ENCODE results near the gene CRYAB. TPM values are rescaled to one million over a fixed set of nuclear protein-coding genes. Genes with fewer than 3 reads are reported as not detected.
"Not testable (repeated sequence)": the region's sequence is repeated elsewhere in the genome, so short reads cannot be mapped to it uniquely, and the experiment has no call there.

The CRYAB gene
- polyA plus RNA-seq, 3 donors: 46.0 to 81.1 (median 52.8) TPM

GRCh38 chr11:111918390-111919256 is 7.1 kb upstream of the CRYAB start, which contains the start of gene C11orf52:
TSS of gene C11orf52 (plus strand) at chr11:111918913. CDS start at chr11:111918973, 60 bp downstream.
- DNase-seq (ENCODE audit: extremely low read depth in 1 of 11, low read depth in 9 of 11, low spot score in 4 of 11): peak in 10 of 11 donors; percentile 71 to 90 (median 81)

DNA sequence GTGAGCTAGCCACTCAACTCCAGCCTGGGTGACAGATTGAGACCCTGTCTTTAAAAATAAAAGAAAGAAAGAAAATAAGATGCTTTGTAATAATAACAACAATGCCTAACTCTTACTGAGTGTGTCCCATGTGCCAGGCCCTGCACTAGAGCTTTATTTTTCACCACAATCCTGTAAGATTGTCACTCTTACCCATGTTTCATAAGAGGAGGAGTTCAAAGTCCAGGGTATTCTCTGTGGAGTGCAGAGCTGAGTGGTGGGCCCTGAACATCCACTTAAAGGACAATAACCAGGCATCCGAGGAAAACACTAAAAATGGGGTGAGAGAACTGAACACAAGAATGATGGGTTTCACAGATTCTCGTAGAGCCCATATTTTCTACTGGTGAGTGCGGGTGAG is 6.2 kb upstream of the CRYAB start:
- no peak for DNase-seq (ENCODE audit: extremely low read depth in 1 of 11, low read depth in 9 of 11, low spot score in 4 of 11)

- no peak for DNase-seq (ENCODE audit: extremely low read depth in 1 of 11, low read depth in 9 of 11, low spot score in 4 of 11)
These were observed 5.7 kb upstream of the CRYAB start for GRCh38 chr11:111917312-111917711.

DNA sequence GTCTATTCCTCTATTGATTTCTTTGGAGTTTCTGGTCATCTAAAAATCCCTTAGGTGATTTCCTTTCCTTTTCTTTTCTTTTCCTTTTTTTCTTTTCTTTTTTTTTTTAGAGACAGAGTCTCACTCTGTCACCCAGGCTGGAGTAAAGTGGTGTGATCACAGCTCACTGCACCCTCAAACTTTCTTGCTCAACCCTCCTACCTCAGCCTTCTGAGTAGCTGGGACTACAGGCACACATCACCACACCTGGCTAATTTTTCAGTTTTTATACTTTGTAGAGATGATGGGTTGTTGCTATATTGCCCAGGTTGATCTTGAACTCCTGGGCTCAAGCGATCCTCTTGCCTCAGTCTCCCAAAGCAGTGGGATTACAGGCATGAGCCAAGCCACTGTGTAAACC is 5.2 kb upstream of the CRYAB start:
- DNase-seq (ENCODE audit: extremely low read depth in 1 of 11, low read depth in 9 of 11, low spot score in 4 of 11): no peak

DNA sequence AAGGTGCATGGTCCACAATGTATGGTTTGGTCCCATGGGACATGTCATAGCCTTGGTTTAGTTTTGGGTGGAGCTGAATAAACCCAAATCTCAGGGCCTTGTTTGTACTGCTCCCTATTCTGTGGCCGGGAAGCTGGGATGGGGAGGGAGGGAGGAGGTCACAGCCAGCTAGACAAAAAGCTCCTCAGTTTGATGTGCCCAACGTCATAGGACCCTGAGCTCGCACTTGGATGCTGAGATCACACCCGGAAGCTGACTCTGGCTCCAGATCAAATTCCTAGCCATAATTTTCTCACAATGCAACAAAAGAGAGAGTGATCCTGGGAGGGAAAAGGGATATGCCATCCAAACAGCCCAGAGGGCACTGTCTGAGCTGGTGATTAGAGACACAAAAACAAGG is 2.4 kb upstream of the CRYAB start:
- peak in 1 of 11 donors; percentile 70 for DNase-seq (ENCODE audit: extremely low read depth in 1 of 11, low read depth in 9 of 11, low spot score in 4 of 11)

DNA sequence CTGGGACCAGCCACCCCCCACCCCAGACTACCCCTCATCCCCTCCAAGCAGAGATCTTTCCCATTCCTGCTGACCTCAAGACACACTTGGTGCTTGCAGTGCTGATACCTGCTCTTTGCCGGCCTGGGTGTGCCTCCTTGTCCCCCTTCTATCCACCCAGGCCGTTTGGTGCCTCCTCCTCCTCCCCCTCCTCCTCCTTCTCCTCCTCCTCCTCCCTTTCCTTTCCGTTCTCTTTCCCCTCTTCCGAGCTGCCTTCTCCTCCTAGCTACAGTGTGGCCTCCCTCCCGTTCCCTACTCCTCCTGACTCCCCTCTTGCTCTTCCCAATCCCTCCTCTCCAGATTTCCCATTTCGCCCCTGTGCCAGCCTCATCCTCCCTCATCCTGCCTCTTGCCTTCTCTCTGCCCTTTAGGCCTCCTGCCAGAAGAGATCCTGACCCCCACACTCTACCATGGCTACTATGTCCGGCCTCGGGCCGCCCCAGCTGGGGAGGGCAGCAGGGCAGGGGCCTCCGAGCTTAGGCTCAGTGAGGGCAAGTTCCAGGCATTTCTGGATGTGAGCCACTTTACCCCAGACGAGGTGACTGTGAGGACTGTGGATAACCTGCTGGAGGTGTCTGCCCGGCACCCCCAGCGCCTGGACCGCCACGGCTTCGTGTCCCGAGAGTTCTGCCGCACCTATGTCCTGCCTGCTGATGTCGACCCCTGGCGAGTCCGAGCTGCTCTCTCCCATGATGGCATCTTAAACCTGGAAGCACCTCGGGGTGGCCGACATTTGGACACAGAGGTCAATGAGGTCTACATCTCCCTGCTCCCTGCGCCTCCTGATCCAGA is 1.7 kb upstream of the CRYAB start:
- DNase-seq (ENCODE audit: extremely low read depth in 1 of 11, low read depth in 9 of 11, low spot score in 4 of 11): no peak

GRCh38 chr11:111912535-111912934 is 965 bp upstream of the CRYAB start, which contains the start of gene HSPB2:
TSS of gene HSPB2 (plus strand) at chr11:111912734. CDS start at chr11:111912830, 96 bp downstream.
- DNase-seq (ENCODE audit: extremely low read depth in 1 of 11, low read depth in 9 of 11, low spot score in 4 of 11): no peak

- DNase-seq (ENCODE audit: extremely low read depth in 1 of 11, low read depth in 9 of 11, low spot score in 4 of 11): no peak
These were observed 651 bp downstream of the CRYAB start for GRCh38 chr11:111910676-111911562.

DNA sequence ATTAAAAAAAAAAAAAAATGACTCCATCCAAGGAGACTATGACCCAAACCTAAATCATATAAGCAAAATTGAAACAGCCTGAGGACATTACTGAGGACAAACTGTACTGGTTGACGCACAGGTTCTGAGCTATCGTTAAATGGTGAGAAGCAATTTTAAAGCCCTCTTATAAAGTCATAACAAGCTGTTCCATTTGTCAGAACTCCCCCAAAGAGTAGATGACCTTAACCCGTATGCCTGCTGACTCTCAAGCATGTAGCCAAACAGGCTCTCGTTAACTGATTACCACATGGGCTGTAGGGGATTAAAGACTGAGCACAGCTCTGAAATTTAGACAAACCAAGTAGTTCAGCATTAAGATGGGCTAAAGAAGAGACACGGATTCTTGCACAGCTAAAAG is 2.2 kb downstream of the CRYAB start:
- no peak for DNase-seq (ENCODE audit: extremely low read depth in 1 of 11, low read depth in 9 of 11, low spot score in 4 of 11)

GRCh38 chr11:111908639-111909305 is 2.8 kb downstream of the CRYAB start:
- no peak for DNase-seq (ENCODE audit: extremely low read depth in 1 of 11, low read depth in 9 of 11, low spot score in 4 of 11)

- no peak for DNase-seq (ENCODE audit: extremely low read depth in 1 of 11, low read depth in 9 of 11, low spot score in 4 of 11)
These were observed 4.9 kb downstream of the CRYAB start for GRCh38 chr11:111906680-111907079.

DNA sequence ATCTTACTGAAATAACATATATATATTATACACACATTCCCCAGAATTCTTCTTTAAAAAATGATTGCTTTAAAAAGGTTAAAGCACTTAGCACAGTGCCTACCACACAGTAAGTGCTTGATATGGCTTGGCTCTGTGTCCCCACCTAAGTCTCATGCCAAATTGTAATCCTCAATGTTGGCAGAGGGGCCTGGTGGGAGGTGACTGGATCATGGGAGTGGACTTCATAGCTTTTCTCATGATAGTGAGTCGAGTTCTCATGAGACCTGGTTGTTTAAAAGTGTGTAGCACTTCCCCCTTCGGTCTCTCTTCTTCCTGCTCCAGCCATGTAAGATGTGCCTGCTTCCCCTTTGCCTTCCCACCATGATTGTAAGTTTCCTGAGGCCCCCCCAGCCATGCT is 6.2 kb downstream of the CRYAB start:
- no peak for DNase-seq (ENCODE audit: extremely low read depth in 1 of 11, low read depth in 9 of 11, low spot score in 4 of 11)

DNA sequence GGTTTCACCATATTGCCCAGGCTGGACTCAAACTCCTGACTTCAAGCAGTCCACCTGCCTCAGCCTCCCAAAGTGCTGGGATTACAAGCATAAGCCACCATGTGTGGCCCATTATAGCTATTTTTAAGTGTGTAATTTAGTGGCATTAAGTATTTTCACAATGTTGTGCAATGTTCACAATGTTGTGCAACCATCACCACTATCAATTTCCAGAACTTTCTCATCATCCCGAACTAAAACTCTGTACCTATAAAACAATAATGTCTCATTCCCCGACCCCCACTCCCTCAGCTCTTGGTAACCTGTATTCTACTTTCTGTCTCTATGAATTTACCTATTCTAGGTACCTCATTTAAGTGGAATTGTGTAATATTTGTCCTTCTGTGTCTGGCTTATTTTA is 24.7 kb downstream of the CRYAB start:
- no peak for DNase-seq (ENCODE audit: extremely low read depth in 1 of 11, low read depth in 9 of 11, low spot score in 4 of 11)

DNA sequence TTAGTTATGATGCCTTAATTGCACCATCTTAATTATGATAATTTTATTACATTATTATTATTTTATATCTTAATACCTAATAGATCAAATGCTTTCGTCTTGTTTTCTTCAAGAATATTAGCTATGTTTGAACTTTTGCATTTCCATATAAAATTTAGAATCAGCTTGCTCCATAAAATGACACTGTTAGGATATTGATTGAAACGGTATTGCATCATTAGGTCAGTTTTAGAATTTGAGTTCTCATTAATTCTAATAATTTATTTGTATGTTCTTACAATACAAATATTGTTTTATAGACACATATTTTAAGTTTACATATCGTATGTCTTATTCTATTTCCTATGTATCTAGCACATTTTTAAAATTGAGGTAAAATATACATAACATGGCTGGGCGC is 25.5 kb downstream of the CRYAB start:
- DNase-seq (ENCODE audit: extremely low read depth in 1 of 11, low read depth in 9 of 11, low spot score in 4 of 11): no peak

DNA sequence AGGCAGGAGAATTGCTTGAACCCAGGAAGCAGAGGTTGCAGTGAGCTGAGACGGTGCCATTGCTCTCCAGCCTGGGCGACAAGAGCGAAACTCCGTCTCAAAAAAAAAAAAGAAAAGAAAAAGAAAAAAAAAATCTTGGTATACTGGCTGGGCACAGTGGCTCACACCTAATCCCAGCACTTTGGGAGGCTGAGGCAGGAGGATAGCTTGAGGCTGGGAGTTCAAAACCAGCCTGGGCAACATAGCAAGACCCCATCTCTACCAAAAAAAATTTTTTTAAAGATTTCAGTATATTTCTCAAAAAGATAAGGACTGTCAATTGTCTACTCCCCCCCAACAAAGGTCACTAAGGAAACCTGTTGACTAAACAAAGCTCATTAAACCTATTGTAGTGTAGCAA is 26.5 kb downstream of the CRYAB start:
- DNase-seq (ENCODE audit: extremely low read depth in 1 of 11, low read depth in 9 of 11, low spot score in 4 of 11): not testable (repeated sequence)

DNA sequence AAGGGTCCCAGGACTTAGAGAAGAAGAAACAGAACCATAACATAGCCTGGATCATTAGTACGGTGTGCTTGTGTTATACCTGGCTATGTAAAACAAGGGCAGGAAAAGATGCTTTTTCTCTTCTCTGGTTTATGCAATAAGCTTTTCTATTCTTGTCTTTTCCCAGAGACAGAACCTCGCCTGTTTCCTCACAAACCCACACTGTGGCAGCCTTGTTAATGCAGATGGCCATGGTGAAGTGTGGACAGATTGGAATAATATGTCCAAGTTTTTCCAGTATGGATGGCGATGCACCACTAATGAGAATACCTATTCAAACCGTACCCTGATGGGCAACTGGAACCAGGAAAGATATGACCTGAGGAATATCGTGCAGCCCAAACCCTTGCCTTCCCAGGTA is 29.4 kb downstream of the CRYAB start:
- DNase-seq (ENCODE audit: extremely low read depth in 1 of 11, low read depth in 9 of 11, low spot score in 4 of 11): no peak

DNA sequence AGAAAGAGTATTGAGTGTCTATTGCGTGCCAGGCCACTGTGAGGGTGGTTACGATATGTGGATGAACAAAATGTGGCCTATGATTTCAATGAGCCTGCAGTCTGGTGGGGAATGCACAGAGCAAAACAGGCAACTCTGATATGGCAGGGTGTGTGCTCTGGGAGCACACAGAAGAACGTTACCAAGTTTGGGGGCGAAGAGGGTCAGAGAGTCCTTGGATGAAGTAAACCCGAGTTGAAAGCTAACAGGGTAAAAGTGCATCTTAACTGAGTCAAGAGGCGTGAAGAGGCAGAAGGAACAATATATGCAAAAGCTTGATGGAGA is 32.0 kb downstream of the CRYAB start:
- DNase-seq (ENCODE audit: extremely low read depth in 1 of 11, low read depth in 9 of 11, low spot score in 4 of 11): peak in 2 of 11 donors; percentile 3 to 7

DNA sequence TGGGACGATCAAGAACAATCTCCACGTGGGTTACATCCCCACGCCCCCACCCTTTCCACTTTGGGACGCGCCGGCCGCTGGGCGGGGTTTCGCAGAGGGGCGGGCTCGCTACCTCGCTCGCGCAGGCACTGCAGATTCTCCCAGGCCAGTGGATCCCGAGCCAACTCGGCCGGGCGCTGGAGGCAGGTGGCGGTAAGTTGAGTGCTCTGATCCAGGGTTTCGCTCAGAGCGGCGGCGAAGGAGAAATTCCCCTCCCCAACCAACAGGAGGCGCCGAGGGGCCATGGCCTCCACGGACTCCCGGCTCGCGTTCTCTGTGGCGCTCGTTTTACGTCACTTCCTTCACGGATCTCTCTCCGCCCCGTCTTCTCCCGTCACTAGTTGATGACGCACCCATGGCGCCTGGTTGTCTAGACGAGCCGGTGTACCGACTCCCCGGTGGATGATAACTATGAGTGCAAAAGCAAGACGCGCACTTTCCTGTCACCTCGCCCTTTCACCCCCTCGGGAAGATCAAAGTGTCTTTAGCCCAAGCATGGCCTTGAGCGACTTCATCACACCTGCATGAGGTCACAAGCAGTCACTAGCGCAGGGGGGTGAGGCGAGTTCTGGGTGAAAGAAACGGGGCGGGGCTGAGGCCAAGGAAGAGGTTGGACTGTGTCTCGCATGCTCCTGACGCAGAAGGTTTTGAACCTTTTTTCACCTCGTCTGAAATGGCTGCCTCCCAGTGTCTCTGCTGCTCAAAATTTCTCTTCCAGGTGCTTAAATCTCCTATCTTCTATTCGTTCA is 32.5 kb downstream of the CRYAB start, which contains the start of the genes CFAP68 and FDXACB1:
Gene CFAP68, plus strand, starts transcription at position 693 of the 788 bp plus-strand sequence. Its CDS starts 20 bp downstream, at position 713.
Gene FDXACB1, minus strand, starts transcription at position 317 of the 788 bp plus-strand sequence. Its CDS starts 33 bp downstream, at position 284.
- DNase-seq (ENCODE audit: extremely low read depth in 1 of 11, low read depth in 9 of 11, low spot score in 4 of 11): peak; percentile 91 to 99 (median 97)

All from renal cortex interstitium (tissue), 11 donors.